Vagina (tissue), 2 donors: ENCODE results near the gene C4BPA. TPM values are rescaled to one million over a fixed set of nuclear protein-coding genes. Genes with fewer than 3 reads are reported as not detected.

Source experiments
- DNase-seq, 2 donors: peaks; one replicate each; pipeline ENCODE4 v3.0.0-alpha.2; 2017; ENCODE audit errors: extremely low spot score in 2 of 2
- H3K27ac ChIP-seq: fragments of 200-600 bp; sonication (generic); one replicate; pipeline ENCODE4 v1.5.1; 2019
- H3K27me3 ChIP-seq: fragments of 200-600 bp; sonication (generic); one replicate; pipeline ENCODE4 v1.5.1; 2019
- H3K36me3 ChIP-seq, 2 donors: fragments of 200-600 bp; sonication (generic); one replicate each; pipeline ENCODE4 v1.5.1; 2017 to 2019
- H3K4me1 ChIP-seq: fragments of 200-600 bp; sonication (generic); one replicate; pipeline ENCODE4 v1.5.1; 2019
- H3K4me3 ChIP-seq, 2 donors: fragments of 200-600 bp; sonication (generic); 1 replicate in 1 of 2; 2 replicates in 1 of 2; pipeline ENCODE4 v1.5.1; 2016 to 2019
- H3K9me3 ChIP-seq: fragments of 200-600 bp; sonication (generic); one replicate; pipeline ENCODE4 v1.5.1; 2019
- CTCF ChIP-seq, 3 experiments: fragments of 450-650 bp in 2 of 3; fragments of 200-600 bp in 1 of 3; sonication (generic) in 1 of 3; IDR thresholded peaks; one replicate each; pipeline ENCODE4 v1.5.1; 2017 to 2019; ENCODE audit warnings: antibody characterized with exemption in 3 of 3, mild to moderate bottlenecking in 2 of 3, moderate library complexity in 2 of 3
- POLR2A ChIP-seq, 2 donors: fragments of 450-650 bp; IDR thresholded peaks; one replicate each; pipeline ENCODE4 v1.6.1; 2017; ENCODE audit warnings: antibody characterized with exemption in 2 of 2, mild to moderate bottlenecking in 2 of 2, moderate library complexity in 2 of 2
- POLR2AphosphoS5 ChIP-seq, 2 donors: sonication (generic); formaldehyde crosslinking; IDR thresholded peaks; one replicate each; pipeline ENCODE4 v1.9.0; 2017; ENCODE audit warnings: antibody characterized with exemption in 2 of 2, mild to moderate bottlenecking in 2 of 2, low read depth in 1 of 2; ENCODE audit not compliant: insufficient read depth in 1 of 2
- intact Hi-C: fragments of 100-400 bp; cut with DNase I; formaldehyde crosslinking; loops from one replicate; pipeline ENCODE4 v1.15.1; 2023
- total RNA-seq: library from RNA; depleted of rRNA; stranded (reverse); fragments of >200 nt; gene quantifications from one replicate; pipeline ENCODE4 v1.2.3, GENCODE V29; 2016

The C4BPA gene
- total RNA-seq, 1 donor from 2014 or later = not detected

- H3K4me1 ChIP-seq = peaks cover 9% of the 10 kb centered on the region
- no peak for DNase-seq
- H3K27ac ChIP-seq = no peak overlapping the region
- no peak overlapping the region for H3K4me3 ChIP-seq
- H3K9me3 ChIP-seq = no peaks in the 10 kb centered on the region
- intact Hi-C loops = no loop called here
- H3K27me3 ChIP-seq = no peaks in the 10 kb centered on the region
- TF ChIP-seq POLR2AphosphoS5 (IDR thresholded peaks at IDR 0.05; ENCODE audit: insufficient read depth in 1 of 2, low read depth in 1 of 2) (no peak), CTCF (IDR thresholded peaks at IDR 0.05) (no peak), POLR2A (IDR thresholded peaks at IDR 0.05) (no peak)
- H3K36me3 ChIP-seq = peaks cover 0 to 37% of the 10 kb centered on the region in 2 donors
These were observed 33.2 kb upstream of the C4BPA start for GRCh38 chr1:207070811-207071210.

- DNase-seq = no peak
- no peaks in the 10 kb centered on the region for H3K9me3 ChIP-seq
- H3K4me1 ChIP-seq = peaks cover 9% of the 10 kb centered on the region
- H3K27ac ChIP-seq = no peak overlapping the region
- peaks cover 0 to 37% of the 10 kb centered on the region in 2 donors for H3K36me3 ChIP-seq
- TF ChIP-seq CTCF (IDR thresholded peaks at IDR 0.05) = no peak
- TF ChIP-seq POLR2AphosphoS5 (IDR thresholded peaks at IDR 0.05; ENCODE audit: insufficient read depth in 1 of 2, low read depth in 1 of 2) = no peak
- TF ChIP-seq POLR2A (IDR thresholded peaks at IDR 0.05) = no peak
- H3K4me3 ChIP-seq = no peak overlapping the region
- no peaks in the 10 kb centered on the region for H3K27me3 ChIP-seq
- intact Hi-C loops = no loop called here
These were observed 32.6 kb upstream of the C4BPA start for GRCh38 chr1:207071426-207071825.

- peaks cover 0 to 36% of the 10 kb centered on the region in 2 donors for H3K36me3 ChIP-seq
- H3K4me3 ChIP-seq = no peak overlapping the region
- H3K27ac ChIP-seq = no peak overlapping the region
- no peaks in the 10 kb centered on the region for H3K9me3 ChIP-seq
- DNase-seq = no peak
- intact Hi-C loops = no loop called here
- H3K27me3 ChIP-seq = no peaks in the 10 kb centered on the region
- no peak for TF ChIP-seq CTCF (IDR thresholded peaks at IDR 0.05)
- TF ChIP-seq POLR2AphosphoS5 (IDR thresholded peaks at IDR 0.05; ENCODE audit: insufficient read depth in 1 of 2, low read depth in 1 of 2) = no peak
- TF ChIP-seq POLR2A (IDR thresholded peaks at IDR 0.05) = no peak
- peaks cover 9% of the 10 kb centered on the region for H3K4me1 ChIP-seq
These were observed 31.8 kb upstream of the C4BPA start for GRCh38 chr1:207072233-207072632.

- Histone ChIP-seq H3K36me3 (peaks cover 0 to 17% of the 10 kb centered on the region in 2 donors), H3K4me3 (no peak overlapping the region), H3K27ac (peak overlapping the region; percentile 60), H3K27me3 (no peaks in the 10 kb centered on the region), H3K9me3 (no peaks in the 10 kb centered on the region), H3K4me1 (peaks cover 9% of the 10 kb centered on the region)
- intact Hi-C loops = no loop called here
- no peak for DNase-seq
- no peak for TF ChIP-seq POLR2A (IDR thresholded peaks at IDR 0.05)
- TF ChIP-seq CTCF (IDR thresholded peaks at IDR 0.05) = no peak
- no peak for TF ChIP-seq POLR2AphosphoS5 (IDR thresholded peaks at IDR 0.05; ENCODE audit: insufficient read depth in 1 of 2, low read depth in 1 of 2)
These were observed 29.9 kb upstream of the C4BPA start for GRCh38 chr1:207073906-207074820.
